ENCODE results near the gene CEACAM5.
"Not testable (repeated sequence)": the region's sequence is repeated elsewhere in the genome, so short reads cannot be mapped to it uniquely, and the experiment has no call there.

CEACAM5 gene

GRCh38 chr19:41746593-41747227 lies 38.3 kb downstream of the CEACAM5 start:
- Histone ChIP-seq H3K4me2 (ENCODE audit: insufficient read depth, low read length, poor library complexity, severe bottlenecking) (no peak overlapping the region), H3K27me3 (ENCODE audit: control insufficient read depth in 3 of 3, insufficient read depth in 3 of 3, low read depth in 1 of 3, low read length in 3 of 3) (peaks cover 0 to 40% (median 12%) of the 10 kb centered on the region in 3 experiments), H3K36me3 (replicated peaks in 1 of 2; ENCODE audit: control insufficient read depth in 2 of 2, insufficient read depth in 2 of 2, low read length in 2 of 2) (no peaks in the 10 kb centered on the region), H2AFZ (ENCODE audit: low read length) (no peak overlapping the region), H3K14ac (ENCODE audit: low read length) (no peak overlapping the region), H3K23ac (ENCODE audit: low read depth, low read length, poor library complexity) (no peak overlapping the region), H2AK5ac (ENCODE audit: low read depth, low read length) (no peak overlapping the region), H3K9ac (ENCODE audit: low read depth, low read length, poor library complexity) (no peak overlapping the region), H3K4me3 (ENCODE audit: low read length in 2 of 2) (no peak overlapping the region), H3K27ac (replicated peaks; ENCODE audit: low read length) (no peak overlapping the region), H4K91ac (ENCODE audit: low read depth, low read length, poor library complexity) (no peak overlapping the region), H2BK5ac (ENCODE audit: low read length) (no peak overlapping the region), H2BK15ac (ENCODE audit: low read length) (no peak overlapping the region), H3K18ac (ENCODE audit: low read length) (no peak overlapping the region), H4K8ac (ENCODE audit: low read depth, low read length) (no peak overlapping the region), H3K9me3 (replicated peaks in 1 of 2; ENCODE audit: control insufficient read depth in 2 of 2, insufficient read depth in 1 of 2, low read depth in 1 of 2, low read length in 2 of 2) (peaks cover 0 to 3% of the 10 kb centered on the region in 2 donors), H2BK120ac (ENCODE audit: low read depth, low read length) (no peak overlapping the region), H3K4ac (ENCODE audit: low read length) (no peak overlapping the region), H3K4me1 (ENCODE audit: control insufficient read depth in 2 of 2, insufficient read depth in 1 of 2, low read depth in 1 of 2, low read length in 2 of 2) (no peaks in the 10 kb centered on the region), H3K79me1 (ENCODE audit: low read depth, low read length) (no peaks in the 10 kb centered on the region), H2BK12ac (ENCODE audit: low read length) (no peak overlapping the region)
- no CpG with 5 or more reads among the region's 11 CpGs for WGBS, 2 donors (ENCODE audit: extremely low coverage in 2 of 2, insufficient read length in 2 of 2, insufficient replicate concordance in 1 of 2)
- DNase-seq (ENCODE audit: low spot score), result peak; percentile 3

- no peak overlapping the region for H4K91ac ChIP-seq (ENCODE audit: low read depth, low read length, poor library complexity)
- H2AK5ac ChIP-seq (ENCODE audit: low read depth, low read length), result no peak overlapping the region
- peaks cover 0 to 42% (median 12%) of the 10 kb centered on the region in 3 experiments for H3K27me3 ChIP-seq (ENCODE audit: control insufficient read depth in 3 of 3, insufficient read depth in 3 of 3, low read depth in 1 of 3, low read length in 3 of 3)
- no peak overlapping the region for H2BK12ac ChIP-seq (ENCODE audit: low read length)
- no peaks in the 10 kb centered on the region for H3K79me1 ChIP-seq (ENCODE audit: low read depth, low read length)
- H3K36me3 ChIP-seq (replicated peaks in 1 of 2; ENCODE audit: control insufficient read depth in 2 of 2, insufficient read depth in 2 of 2, low read length in 2 of 2), result no peaks in the 10 kb centered on the region
- no peaks in the 10 kb centered on the region for H3K4me1 ChIP-seq (ENCODE audit: control insufficient read depth in 2 of 2, insufficient read depth in 1 of 2, low read depth in 1 of 2, low read length in 2 of 2)
- H3K4me3 ChIP-seq (ENCODE audit: low read length in 2 of 2), result no peak overlapping the region
- no peak overlapping the region for H2BK5ac ChIP-seq (ENCODE audit: low read length)
- no peak overlapping the region for H3K14ac ChIP-seq (ENCODE audit: low read length)
- H3K9ac ChIP-seq (ENCODE audit: low read depth, low read length, poor library complexity), result no peak overlapping the region
- WGBS, 2 donors (ENCODE audit: extremely low coverage in 2 of 2, insufficient read length in 2 of 2, insufficient replicate concordance in 1 of 2), result no CpG with 5 or more reads among the region's 3 CpGs
- H3K18ac ChIP-seq (ENCODE audit: low read length), result no peak overlapping the region
- H4K8ac ChIP-seq (ENCODE audit: low read depth, low read length), result no peak overlapping the region
- H3K4me2 ChIP-seq (ENCODE audit: insufficient read depth, low read length, poor library complexity, severe bottlenecking), result no peak overlapping the region
- no peak for DNase-seq (ENCODE audit: low spot score)
- no peak overlapping the region for H3K4ac ChIP-seq (ENCODE audit: low read length)
- H2AFZ ChIP-seq (ENCODE audit: low read length), result no peak overlapping the region
- no peak overlapping the region for H2BK15ac ChIP-seq (ENCODE audit: low read length)
- H3K27ac ChIP-seq (replicated peaks; ENCODE audit: low read length), result no peak overlapping the region
- no peak overlapping the region for H2BK120ac ChIP-seq (ENCODE audit: low read depth, low read length)
- H3K9me3 ChIP-seq (replicated peaks in 1 of 2; ENCODE audit: control insufficient read depth in 2 of 2, insufficient read depth in 1 of 2, low read depth in 1 of 2, low read length in 2 of 2), result no peaks in the 10 kb centered on the region
- H3K23ac ChIP-seq (ENCODE audit: low read depth, low read length, poor library complexity), result no peak overlapping the region
Measured at GRCh38 chr19:41748012-41748411, 39.6 kb downstream of the CEACAM5 start.

GRCh38 chr19:41750248-41751134 lies 42.1 kb downstream of the CEACAM5 start:
- peaks cover 0 to 37% (median 12%) of the 10 kb centered on the region in 3 experiments for H3K27me3 ChIP-seq (ENCODE audit: control insufficient read depth in 3 of 3, insufficient read depth in 3 of 3, low read depth in 1 of 3, low read length in 3 of 3)
- not testable (repeated sequence) for H3K18ac ChIP-seq (ENCODE audit: low read length); H4K91ac ChIP-seq (ENCODE audit: low read depth, low read length, poor library complexity); H3K4ac ChIP-seq (ENCODE audit: low read length); H2BK12ac ChIP-seq (ENCODE audit: low read length); H3K79me1 ChIP-seq (ENCODE audit: low read depth, low read length); H2BK120ac ChIP-seq (ENCODE audit: low read depth, low read length); H3K4me3 ChIP-seq (ENCODE audit: low read length in 2 of 2); H3K27ac ChIP-seq (replicated peaks; ENCODE audit: low read length); H2AK5ac ChIP-seq (ENCODE audit: low read depth, low read length); DNase-seq (ENCODE audit: low spot score); H2AFZ ChIP-seq (ENCODE audit: low read length); H3K4me1 ChIP-seq (ENCODE audit: control insufficient read depth in 2 of 2, insufficient read depth in 1 of 2, low read depth in 1 of 2, low read length in 2 of 2); H3K36me3 ChIP-seq (replicated peaks in 1 of 2; ENCODE audit: control insufficient read depth in 2 of 2, insufficient read depth in 2 of 2, low read length in 2 of 2); H3K9ac ChIP-seq (ENCODE audit: low read depth, low read length, poor library complexity); H4K8ac ChIP-seq (ENCODE audit: low read depth, low read length); H2BK15ac ChIP-seq (ENCODE audit: low read length); H3K4me2 ChIP-seq (ENCODE audit: insufficient read depth, low read length, poor library complexity, severe bottlenecking); H3K14ac ChIP-seq (ENCODE audit: low read length); H2BK5ac ChIP-seq (ENCODE audit: low read length); H3K23ac ChIP-seq (ENCODE audit: low read depth, low read length, poor library complexity); H3K9me3 ChIP-seq (replicated peaks in 1 of 2; ENCODE audit: control insufficient read depth in 2 of 2, insufficient read depth in 1 of 2, low read depth in 1 of 2, low read length in 2 of 2)
- WGBS, 2 donors (ENCODE audit: extremely low coverage in 2 of 2, insufficient read length in 2 of 2, insufficient replicate concordance in 1 of 2), result no CpG with 5 or more reads among the region's 10 CpGs

GRCh38 chr19:41753159-41753558 lies 44.7 kb downstream of the CEACAM5 start:
- H2BK12ac ChIP-seq (ENCODE audit: low read length), result no peak overlapping the region
- DNase-seq (ENCODE audit: low spot score), result peak; percentile 14

More at GRCh38 chr19:41753159-41753558, 44.7 kb downstream of the CEACAM5 start:
- no peak overlapping the region for H4K91ac ChIP-seq (ENCODE audit: low read depth, low read length, poor library complexity)
- no peak overlapping the region for H3K4ac ChIP-seq (ENCODE audit: low read length)
- H3K36me3 ChIP-seq (replicated peaks in 1 of 2; ENCODE audit: control insufficient read depth in 2 of 2, insufficient read depth in 2 of 2, low read length in 2 of 2), result no peaks in the 10 kb centered on the region
- no peak overlapping the region for H3K4me3 ChIP-seq (ENCODE audit: low read length in 2 of 2)
- H4K8ac ChIP-seq (ENCODE audit: low read depth, low read length), result no peak overlapping the region
- H3K4me1 ChIP-seq (ENCODE audit: control insufficient read depth in 2 of 2, insufficient read depth in 1 of 2, low read depth in 1 of 2, low read length in 2 of 2), result no peaks in the 10 kb centered on the region
- no peaks in the 10 kb centered on the region for H3K9me3 ChIP-seq (replicated peaks in 1 of 2; ENCODE audit: control insufficient read depth in 2 of 2, insufficient read depth in 1 of 2, low read depth in 1 of 2, low read length in 2 of 2)
- H3K23ac ChIP-seq (ENCODE audit: low read depth, low read length, poor library complexity), result no peak overlapping the region
- H3K79me1 ChIP-seq (ENCODE audit: low read depth, low read length), result no peaks in the 10 kb centered on the region
- H3K4me2 ChIP-seq (ENCODE audit: insufficient read depth, low read length, poor library complexity, severe bottlenecking), result no peak overlapping the region
- no peak overlapping the region for H2AFZ ChIP-seq (ENCODE audit: low read length)
- no peak overlapping the region for H2BK15ac ChIP-seq (ENCODE audit: low read length)
- no peak overlapping the region for H3K27ac ChIP-seq (replicated peaks; ENCODE audit: low read length)
- H2BK120ac ChIP-seq (ENCODE audit: low read depth, low read length), result no peak overlapping the region
- H2BK5ac ChIP-seq (ENCODE audit: low read length), result no peak overlapping the region
- H3K18ac ChIP-seq (ENCODE audit: low read length), result no peak overlapping the region
- peaks cover 0 to 32% (median 2%) of the 10 kb centered on the region in 3 experiments for H3K27me3 ChIP-seq (ENCODE audit: control insufficient read depth in 3 of 3, insufficient read depth in 3 of 3, low read depth in 1 of 3, low read length in 3 of 3)
- H2AK5ac ChIP-seq (ENCODE audit: low read depth, low read length), result no peak overlapping the region
- H3K14ac ChIP-seq (ENCODE audit: low read length), result no peak overlapping the region
- H3K9ac ChIP-seq (ENCODE audit: low read depth, low read length, poor library complexity), result no peak overlapping the region
- WGBS, 2 donors (ENCODE audit: extremely low coverage in 2 of 2, insufficient read length in 2 of 2, insufficient replicate concordance in 1 of 2), result no CpG with 5 or more reads among the region's 12 CpGs

Data from neuronal stem cell (in vitro differentiated cells).